Inflammatory macrophage treated with lipopolysaccharide for 4 hours (primary cell): ENCODE data around the gene CHST8.
"Not testable (repeated sequence)": the region's sequence is repeated elsewhere in the genome, so short reads cannot be mapped to it uniquely, and the experiment has no call there.

ENCODE experiments used
- DNase-seq: peaks from one replicate; pipeline ENCODE4 v3.0.0-alpha.2; 2020

The CHST8 gene

GRCh38 chr19:33646306-33646705 is 24.6 kb downstream of the CHST8 start:
- no peak for DNase-seq

- no peak for DNase-seq
Observed at GRCh38 chr19:33647146-33647545, 25.4 kb downstream of the CHST8 start.

DNA sequence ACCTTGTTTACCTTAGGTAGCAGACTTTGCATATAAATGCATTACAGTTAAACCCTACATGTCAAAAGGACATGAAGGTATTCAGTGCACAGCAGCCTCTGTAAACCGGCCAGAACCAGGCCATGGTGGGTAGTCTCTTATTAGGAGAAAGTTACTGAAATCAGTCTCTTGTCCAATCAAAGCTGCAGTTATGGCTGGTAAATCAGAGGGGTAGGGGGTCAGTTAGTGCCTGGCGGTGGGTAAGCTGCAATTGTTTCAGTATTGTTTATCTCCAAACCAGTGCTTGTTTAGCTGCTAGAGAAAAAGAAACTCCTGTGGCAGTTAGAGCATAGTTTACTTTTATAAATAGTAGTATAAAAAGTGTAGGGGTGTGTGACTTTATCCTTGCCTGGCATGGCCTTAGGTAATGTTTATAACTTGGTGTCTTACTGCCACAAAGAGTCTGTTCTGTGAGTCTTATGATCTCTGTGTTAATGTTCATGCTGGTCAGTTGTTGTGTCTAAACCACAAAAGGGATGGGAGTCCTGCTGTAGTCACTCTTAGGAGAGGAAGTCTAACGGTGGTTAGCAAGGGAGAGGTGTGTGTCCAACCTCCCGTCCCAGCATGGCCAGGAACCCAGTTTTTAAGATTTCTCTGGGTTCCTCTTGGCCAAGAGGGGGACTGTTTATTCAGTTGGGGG is 28.0 kb downstream of the CHST8 start:
- no peak for DNase-seq

- no peak for DNase-seq
Observed at GRCh38 chr19:33653684-33654083, 31.9 kb downstream of the CHST8 start.

GRCh38 chr19:33654840-33655508 is 33.2 kb downstream of the CHST8 start:
- no peak for DNase-seq

DNA sequence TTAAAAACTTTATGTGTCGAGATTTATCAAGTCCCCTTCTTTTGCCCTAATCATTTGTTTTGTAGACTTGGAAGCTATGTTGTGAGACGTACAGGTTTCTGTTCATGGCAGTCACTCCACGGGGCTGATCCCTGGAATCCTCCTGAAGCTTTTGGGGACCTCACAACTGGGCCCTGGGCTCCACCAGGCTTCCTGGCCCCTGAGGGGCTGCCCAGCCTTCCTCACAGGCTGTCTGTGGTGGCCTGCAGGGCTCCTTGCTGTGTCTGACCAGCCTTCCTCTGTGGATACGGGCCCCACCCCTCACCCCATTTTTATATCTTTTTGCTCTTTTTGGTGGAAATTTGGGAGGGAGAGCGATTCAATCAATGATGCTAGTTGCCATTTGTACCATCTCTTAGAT is 38.1 kb downstream of the CHST8 start:
- no peak for DNase-seq

DNA sequence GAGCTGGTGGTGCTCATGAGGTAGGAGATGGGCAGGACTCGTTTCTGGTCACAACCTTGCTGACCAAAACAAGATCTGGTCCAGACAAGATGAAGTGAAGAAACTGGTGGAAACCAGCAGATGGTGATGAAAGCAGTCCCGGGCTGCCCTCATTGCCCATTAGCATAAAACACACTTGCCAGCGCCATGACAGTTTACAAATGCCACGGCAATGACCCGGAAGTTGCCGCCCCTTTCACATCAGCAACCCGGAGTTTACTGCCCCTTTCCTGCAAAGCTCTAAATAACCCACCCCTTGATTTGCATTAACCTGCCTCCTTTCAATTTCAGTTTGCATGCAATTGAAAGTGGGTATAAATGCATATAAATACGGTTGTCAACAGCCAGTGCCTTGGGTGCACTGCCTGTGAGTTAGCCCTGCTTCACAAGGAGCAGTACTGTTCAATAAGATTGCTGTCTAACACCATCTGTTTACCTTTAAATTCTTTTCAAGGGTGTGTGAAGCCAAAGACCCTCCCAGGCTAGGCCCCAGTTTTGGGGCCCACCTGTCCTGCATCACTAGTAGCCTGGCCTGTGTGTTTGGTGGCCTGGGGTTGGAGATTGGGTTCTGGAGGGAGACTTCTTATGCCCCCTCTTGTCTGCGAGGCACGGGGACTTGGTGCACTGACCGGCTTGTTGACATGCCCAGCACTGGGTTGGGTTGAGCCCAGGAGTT is 38.8 kb downstream of the CHST8 start:
- no peak for DNase-seq

DNA sequence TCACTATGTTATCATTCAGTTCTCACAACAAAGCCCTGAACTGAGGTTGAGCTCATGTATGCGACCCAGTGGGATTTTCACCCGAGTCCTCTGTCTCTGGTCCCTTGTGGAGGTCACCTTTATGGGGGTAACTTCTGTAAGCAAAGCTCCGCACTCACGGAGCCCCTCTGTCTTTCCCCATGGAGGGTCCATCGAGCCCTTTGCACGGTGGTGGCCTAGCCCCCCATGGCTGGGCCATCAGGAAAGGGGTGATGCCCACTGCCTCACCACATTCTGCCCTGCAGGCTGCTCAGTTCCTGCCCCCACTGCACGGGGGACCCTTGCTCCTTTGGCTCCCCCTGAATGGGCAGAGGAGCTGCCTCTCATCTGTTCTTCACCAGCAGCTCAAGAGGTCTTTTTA is 39.6 kb downstream of the CHST8 start:
- DNase-seq: no peak

DNA sequence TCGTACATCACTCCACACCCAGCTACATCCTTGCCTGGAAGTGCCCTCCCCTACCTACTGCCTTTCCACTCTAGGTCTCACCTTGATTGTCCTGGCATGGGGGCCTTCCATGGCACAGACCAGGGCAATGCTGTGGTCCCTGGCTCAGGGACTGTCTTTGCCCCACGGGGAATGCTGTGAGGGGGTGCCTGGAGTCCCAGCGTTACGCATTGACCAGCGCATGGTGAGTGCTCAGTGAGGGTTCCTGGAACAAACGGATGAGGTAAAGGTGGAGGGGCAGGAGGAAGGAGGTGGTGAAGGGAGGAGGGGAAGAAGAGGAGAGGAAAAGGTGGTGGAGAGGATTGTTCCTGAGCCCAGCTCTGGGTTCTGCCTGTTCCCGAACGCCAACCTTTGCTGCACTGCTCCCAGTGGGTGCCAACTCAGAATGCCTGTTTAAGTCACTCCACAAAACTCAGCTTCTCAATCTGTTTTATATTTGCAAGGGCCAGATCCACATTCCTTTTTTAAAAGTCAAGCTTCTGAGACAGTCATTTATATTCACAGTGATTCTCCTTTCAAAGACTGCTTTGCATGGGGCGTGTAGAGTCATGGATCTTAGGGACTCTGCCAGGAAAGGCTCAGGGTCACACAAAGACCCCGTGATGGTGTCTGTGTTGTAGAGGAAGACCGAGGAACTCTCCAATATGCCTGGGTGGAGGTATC is 40.8 kb downstream of the CHST8 start:
- DNase-seq: no peak

GRCh38 chr19:33663316-33663715 is 41.6 kb downstream of the CHST8 start:
- not testable (repeated sequence) for DNase-seq

GRCh38 chr19:33664744-33665143 is 43.0 kb downstream of the CHST8 start:
- DNase-seq: no peak

DNA sequence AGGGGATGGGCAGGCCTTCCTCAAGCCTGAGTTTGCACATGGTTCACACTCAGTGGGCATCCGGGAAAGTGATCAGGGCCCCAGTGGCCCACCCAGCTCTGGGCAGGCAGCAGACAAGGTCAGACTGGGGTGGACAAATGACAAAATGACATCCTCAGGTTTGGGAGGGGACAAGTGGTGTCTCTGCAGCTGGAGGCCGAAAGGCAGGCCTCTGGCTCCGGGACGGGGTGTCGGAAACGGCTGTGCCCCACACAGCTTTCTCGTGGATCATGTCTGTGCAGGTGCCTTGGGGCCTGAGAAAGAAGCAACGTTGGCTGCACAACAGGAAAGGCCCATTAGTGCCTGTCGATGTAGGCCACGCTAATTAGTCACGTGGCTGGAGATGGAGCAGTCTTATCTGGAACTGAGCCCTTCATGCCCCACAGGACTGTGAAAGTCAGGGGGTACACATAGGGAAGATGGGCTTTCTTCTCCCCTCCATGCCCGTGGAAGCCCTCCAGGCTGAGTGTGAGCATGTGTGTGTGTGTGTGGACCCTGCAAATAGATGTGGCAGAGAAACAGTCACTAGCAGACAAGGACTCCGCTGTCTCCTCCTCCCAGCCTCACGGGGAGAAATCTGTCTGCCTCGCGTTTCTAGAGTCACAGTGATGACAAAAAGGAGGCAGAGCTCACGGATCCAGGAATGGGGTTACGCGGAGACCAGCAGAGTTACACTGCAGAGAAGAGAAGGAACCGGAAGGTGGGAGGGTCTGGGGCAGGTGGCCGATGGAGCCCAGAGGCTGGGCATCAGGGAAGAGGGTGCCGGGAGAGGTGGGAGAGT is 44.2 kb downstream of the CHST8 start:
- DNase-seq: no peak

DNA sequence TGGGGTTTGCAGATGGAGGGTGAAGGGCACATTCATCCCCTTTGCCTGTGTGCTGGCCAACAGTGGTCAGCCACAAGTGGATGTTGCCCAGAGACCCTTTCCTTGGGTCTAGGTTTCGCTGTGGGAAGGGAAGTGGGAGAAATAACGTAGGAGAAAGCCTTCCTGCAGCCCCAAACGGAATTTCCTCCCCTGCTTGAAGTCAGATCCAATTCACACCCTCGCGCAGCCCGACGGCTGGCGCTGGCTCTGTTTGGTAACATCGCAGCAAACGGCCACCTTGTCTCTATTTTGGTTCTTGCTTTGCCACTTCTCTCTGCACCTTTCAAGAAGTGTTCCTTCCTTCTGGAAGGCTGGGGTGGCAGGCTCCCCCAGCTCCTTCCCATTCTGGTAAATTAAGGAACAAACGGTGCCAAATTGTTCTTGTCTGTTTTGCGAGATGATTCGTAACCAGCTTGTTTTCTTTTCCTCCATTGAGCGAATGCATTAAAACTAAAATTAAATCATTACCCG is 45.4 kb downstream of the CHST8 start:
- no peak for DNase-seq

GRCh38 chr19:33667881-33668280 is 46.1 kb downstream of the CHST8 start:
- DNase-seq: no peak

DNA sequence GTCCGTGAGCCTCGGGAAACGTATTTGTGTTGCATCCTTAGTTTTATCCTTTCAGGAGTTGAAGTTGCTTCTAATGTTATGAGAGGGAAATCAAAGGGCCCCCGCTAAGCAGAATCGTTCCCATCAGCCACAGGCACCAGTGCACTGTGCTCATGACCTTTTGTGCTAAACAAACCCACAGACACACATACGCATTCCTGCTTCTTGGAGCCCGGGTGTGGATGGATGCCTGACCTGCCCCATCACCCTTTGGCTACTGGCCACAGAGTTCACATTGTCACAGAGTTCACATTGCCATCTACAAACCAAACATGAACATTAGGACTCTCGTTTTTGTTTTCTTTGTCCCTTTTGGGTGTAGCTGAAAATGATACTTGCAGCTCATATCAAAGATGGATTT is 47.2 kb downstream of the CHST8 start:
- DNase-seq: no peak

- DNase-seq: no peak
Observed at GRCh38 chr19:33669376-33669775, 47.6 kb downstream of the CHST8 start.

- no peak for DNase-seq
Observed at GRCh38 chr19:33670398-33670797, 48.6 kb downstream of the CHST8 start.

- DNase-seq: no peak
Observed at GRCh38 chr19:33671211-33671610, 49.5 kb downstream of the CHST8 start.

GRCh38 chr19:33673258-33673875 is 51.6 kb downstream of the CHST8 start:
- DNase-seq: no peak

GRCh38 chr19:33673996-33674625 is 52.4 kb downstream of the CHST8 start:
- DNase-seq: no peak

- no peak for DNase-seq
Observed at GRCh38 chr19:33674626-33675367, 53.0 kb downstream of the CHST8 start.
